Measurements from ENCODE around the gene WFIKKN1.

DNA sequence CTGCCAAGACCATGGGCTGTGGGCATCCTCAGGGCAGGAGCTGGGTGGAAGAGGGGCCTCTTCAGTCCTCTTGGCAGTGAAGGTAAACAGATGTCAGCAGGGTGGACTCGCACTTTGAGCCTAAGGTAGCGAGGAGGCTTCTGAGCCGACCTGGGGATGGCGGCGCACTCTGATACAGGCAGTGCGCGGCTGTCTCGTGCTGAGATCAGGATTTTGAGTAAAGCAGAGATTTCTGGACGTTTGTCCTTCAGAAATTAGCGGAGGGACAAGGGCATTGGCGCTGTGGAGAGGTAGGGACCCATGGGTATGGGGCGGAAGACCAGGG is 34.1 kb upstream of the WFIKKN1 start:
- TF ChIP-seq, protein P1, sequence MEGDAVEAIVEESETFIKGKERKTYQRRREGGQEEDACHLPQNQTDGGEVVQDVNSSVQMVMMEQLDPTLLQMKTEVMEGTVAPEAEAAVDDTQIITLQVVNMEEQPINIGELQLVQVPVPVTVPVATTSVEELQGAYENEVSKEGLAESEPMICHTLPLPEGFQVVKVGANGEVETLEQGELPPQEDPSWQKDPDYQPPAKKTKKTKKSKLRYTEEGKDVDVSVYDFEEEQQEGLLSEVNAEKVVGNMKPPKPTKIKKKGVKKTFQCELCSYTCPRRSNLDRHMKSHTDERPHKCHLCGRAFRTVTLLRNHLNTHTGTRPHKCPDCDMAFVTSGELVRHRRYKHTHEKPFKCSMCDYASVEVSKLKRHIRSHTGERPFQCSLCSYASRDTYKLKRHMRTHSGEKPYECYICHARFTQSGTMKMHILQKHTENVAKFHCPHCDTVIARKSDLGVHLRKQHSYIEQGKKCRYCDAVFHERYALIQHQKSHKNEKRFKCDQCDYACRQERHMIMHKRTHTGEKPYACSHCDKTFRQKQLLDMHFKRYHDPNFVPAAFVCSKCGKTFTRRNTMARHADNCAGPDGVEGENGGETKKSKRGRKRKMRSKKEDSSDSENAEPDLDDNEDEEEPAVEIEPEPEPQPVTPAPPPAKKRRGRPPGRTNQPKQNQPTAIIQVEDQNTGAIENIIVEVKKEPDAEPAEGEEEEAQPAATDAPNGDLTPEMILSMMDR (conservative IDR thresholded peaks at IDR 0.05; ENCODE audit: low read depth, low read length): no peak
- no peak for TF ChIP-seq CEBPB (IDR thresholded peaks at IDR 0.05; ENCODE audit: low read depth, low read length)
- TF ChIP-seq BHLHE40 (IDR thresholded peaks at IDR 0.05; ENCODE audit: low read depth, low read length): no peak
- no peak for TF ChIP-seq SMC3 (IDR thresholded peaks at IDR 0.05; ENCODE audit: low read depth, low read length)
- TF ChIP-seq RAD21 (IDR thresholded peaks at IDR 0.05; ENCODE audit: low read length): no peak
- no peak for TF ChIP-seq MAZ (IDR thresholded peaks at IDR 0.05; ENCODE audit: borderline replicate concordance, low read depth, low read length)
- TF ChIP-seq, protein P2, sequence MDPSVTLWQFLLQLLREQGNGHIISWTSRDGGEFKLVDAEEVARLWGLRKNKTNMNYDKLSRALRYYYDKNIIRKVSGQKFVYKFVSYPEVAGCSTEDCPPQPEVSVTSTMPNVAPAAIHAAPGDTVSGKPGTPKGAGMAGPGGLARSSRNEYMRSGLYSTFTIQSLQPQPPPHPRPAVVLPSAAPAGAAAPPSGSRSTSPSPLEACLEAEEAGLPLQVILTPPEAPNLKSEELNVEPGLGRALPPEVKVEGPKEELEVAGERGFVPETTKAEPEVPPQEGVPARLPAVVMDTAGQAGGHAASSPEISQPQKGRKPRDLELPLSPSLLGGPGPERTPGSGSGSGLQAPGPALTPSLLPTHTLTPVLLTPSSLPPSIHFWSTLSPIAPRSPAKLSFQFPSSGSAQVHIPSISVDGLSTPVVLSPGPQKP (IDR thresholded peaks at IDR 0.05; ENCODE audit: borderline replicate concordance, low read depth, low read length): no peak
